GM12891 (cell line): Measurements from ENCODE around the gene LRRC19.

Experiments used
- POLR2A ChIP-seq: IDR thresholded peaks from 2 replicates; pipeline ENCODE4 v1.6.1; 2011; ENCODE audit warnings: low read depth, low read length, control low read depth
- POLR2AphosphoS5 ChIP-seq: IDR thresholded peaks from 2 replicates; pipeline ENCODE4 v1.6.1; 2011; ENCODE audit warnings: low read depth, low read length, control low read depth
- TAF1 ChIP-seq: IDR thresholded peaks from 2 replicates; pipeline ENCODE4 v1.6.1; 2011; ENCODE audit warnings: low read depth, low read length, control low read depth

- TF ChIP-seq POLR2A (no peak), POLR2AphosphoS5 (no peak), TAF1 (no peak)
Observed at GRCh38 chr9:27005491-27005890, at the start of gene LRRC19.
